H1 (cell line): ENCODE data around the gene MCC. TPM values are rescaled to one million over a fixed set of nuclear protein-coding genes. Genes with fewer than 3 reads are reported as not detected.

ENCODE experiments used
- CTCF ChIA-PET: fragments of 300-600 bp; sonication (Branson Sonifier 250); formaldehyde crosslinking; loops from one replicate; lab custom pipeline; 2021; ENCODE audit not compliant: partially characterized antibody; lab: Charles Lee
- POLR2A ChIA-PET: fragments of 300-600 bp; sonication (Branson Sonifier 250); formaldehyde crosslinking; loops from one replicate; lab custom pipeline; 2021; ENCODE audit warnings: inconsistent platforms; ENCODE audit not compliant: partially characterized antibody; lab: Charles Lee
- DNase-seq, 2 experiments: peaks; one replicate each; pipeline versions ENCODE4 v3.0.0 to v3.0.0-alpha.2; 2010 to 2022; ENCODE audit warnings: low spot score in 2 of 2, low read depth in 1 of 2, mixed read lengths in 1 of 2
- FAIRE-seq: peaks from 2 replicates; lab custom pipeline; 2011; peaks lifted over from hg19 to GRCh38; lab: Jason Lieb, UNC
- H2AFZ ChIP-seq: 2 replicates; pipeline ENCODE4 v1.8.1; 2012; ENCODE audit warnings: low read length, inconsistent platforms
- H2AK5ac ChIP-seq: 2 replicates; pipeline ENCODE4 v1.6.1; 2013; ENCODE audit warnings: low read depth, low read length
- H2BK120ac ChIP-seq: replicated peaks from 2 replicates; pipeline ENCODE3; 2013; ENCODE audit warnings: low read depth, low read length, inconsistent platforms
- H2BK12ac ChIP-seq: 2 replicates; pipeline ENCODE4 v1.6.1; 2013; ENCODE audit warnings: low read depth, low read length
- H2BK15ac ChIP-seq: 2 replicates; pipeline ENCODE4 v1.6.1; 2013; ENCODE audit warnings: low read length
- H2BK20ac ChIP-seq: 2 replicates; pipeline ENCODE4 v1.6.1; 2013; ENCODE audit warnings: low read length
- H2BK5ac ChIP-seq: 2 replicates; pipeline ENCODE4 v1.6.1; 2013; ENCODE audit warnings: low read depth, low read length
- H3K14ac ChIP-seq: 2 replicates; pipeline ENCODE4 v1.6.1; 2013; ENCODE audit warnings: inconsistent platforms; ENCODE audit not compliant: insufficient read length
- H3K18ac ChIP-seq: 2 replicates; pipeline ENCODE4 v1.6.1; 2013; ENCODE audit warnings: low read length; ENCODE audit errors: extremely low read depth
- H3K23ac ChIP-seq: 2 replicates; pipeline ENCODE4 v1.6.1; 2013; ENCODE audit warnings: inconsistent platforms; ENCODE audit not compliant: insufficient read length
- H3K23me2 ChIP-seq: 2 replicates; pipeline ENCODE4 v1.6.1; 2013; ENCODE audit warnings: low read depth, low read length
- H3K27ac ChIP-seq: 2 replicates; pipeline ENCODE4 v1.6.1; 2011; ENCODE audit warnings: low read depth, low read length, inconsistent platforms
- H3K27me3 ChIP-seq, 4 experiments: replicated peaks in 1 of 4; 1 replicate in 1 of 4; 2 replicates in 3 of 4; pipeline versions ENCODE4 v1.6.1 to v1.8.1; 2011 to 2013; ENCODE audit warnings: low read length in 3 of 4, mild to moderate bottlenecking in 3 of 4, inconsistent platforms in 2 of 4, mixed read lengths in 2 of 4, moderate library complexity in 1 of 4; ENCODE audit not compliant: control insufficient read depth in 3 of 4, insufficient read depth in 3 of 4; ENCODE audit errors: extremely low read depth in 1 of 4
- H3K36me3 ChIP-seq, 4 experiments: 2 replicates each; pipeline versions ENCODE4 v1.6.1 to v1.8.1; 2011 to 2013; ENCODE audit warnings: mild to moderate bottlenecking in 4 of 4, low read length in 3 of 4, moderate library complexity in 2 of 4, control low read depth in 1 of 4, inconsistent platforms in 1 of 4; ENCODE audit not compliant: insufficient read depth in 4 of 4, control insufficient read depth in 2 of 4
- H3K4ac ChIP-seq: replicated peaks from 2 replicates; pipeline ENCODE3; 2013; ENCODE audit warnings: low read length, low read depth, mixed read lengths, inconsistent platforms; ENCODE audit not compliant: insufficient read length
- H3K4me1 ChIP-seq, 4 experiments: replicated peaks in 1 of 4; 1 replicate in 1 of 4; 2 replicates in 3 of 4; pipeline versions ENCODE4 v1.6.1 to v1.8.1; 2011 to 2013; ENCODE audit warnings: low read length in 3 of 4, inconsistent platforms in 2 of 4, mixed read lengths in 1 of 4; ENCODE audit not compliant: insufficient read depth in 4 of 4, control insufficient read depth in 3 of 4
- H3K4me2 ChIP-seq, 2 experiments: 2 replicates each; pipeline versions ENCODE4 v1.6.1 to v1.8.1; 2011 to 2013; ENCODE audit warnings: low read depth in 2 of 2, low read length in 2 of 2, control low read depth in 1 of 2, inconsistent platforms in 1 of 2, mild to moderate bottlenecking in 1 of 2; ENCODE audit not compliant: insufficient read depth in 1 of 2
- H3K4me3 ChIP-seq, 4 experiments: fragments of 200-600, 300-600 bp in 1 of 4; sonication (generic), shearing (Covaris generic), sonication (Bioruptor Twin) in 1 of 4; 2 replicates each; pipeline versions ENCODE4 v1.5.1 to v1.8.1; 2011 to 2016; ENCODE audit warnings: low read length in 4 of 4, low read depth in 3 of 4, control low read depth in 2 of 4, inconsistent platforms in 2 of 4, mild to moderate bottlenecking in 2 of 4, mixed read lengths in 1 of 4, moderate library complexity in 1 of 4; ENCODE audit not compliant: insufficient read depth in 2 of 4; ENCODE audit errors: extremely low read depth in 1 of 4
- H3K56ac ChIP-seq: replicated peaks from 2 replicates; pipeline ENCODE3; 2013; ENCODE audit warnings: low read depth, mild to moderate bottlenecking, mixed read lengths, low read length, inconsistent platforms; ENCODE audit not compliant: insufficient read length
- H3K79me1 ChIP-seq: 2 replicates; pipeline ENCODE4 v1.6.1; 2013; ENCODE audit warnings: low read depth, low read length, control low read depth
- H3K79me2 ChIP-seq, 2 experiments: 2 replicates each; pipeline versions ENCODE4 v1.6.1 to v1.8.1; 2012 to 2013; ENCODE audit warnings: low read length in 2 of 2, mild to moderate bottlenecking in 2 of 2, inconsistent platforms in 1 of 2; ENCODE audit not compliant: insufficient read depth in 2 of 2, control insufficient read depth in 1 of 2
- H3K9ac ChIP-seq, 4 experiments: replicated peaks in 1 of 4; 1 replicate in 1 of 4; 2 replicates in 3 of 4; pipeline versions ENCODE4 v1.6.1 to v1.8.1; 2011 to 2013; ENCODE audit warnings: low read depth in 3 of 4, low read length in 3 of 4, control low read depth in 2 of 4, mild to moderate bottlenecking in 2 of 4, moderate library complexity in 2 of 4, inconsistent platforms in 1 of 4; ENCODE audit errors: extremely low read depth in 1 of 4
- H3K9me3 ChIP-seq, 2 experiments: 2 replicates each; pipeline versions ENCODE4 v1.6.1 to v1.8.1; 2012 to 2013; ENCODE audit warnings: mild to moderate bottlenecking in 2 of 2, moderate library complexity in 2 of 2, control low read depth in 1 of 2, inconsistent platforms in 1 of 2, low read depth in 1 of 2, low read length in 1 of 2, mixed read lengths in 1 of 2; ENCODE audit not compliant: insufficient read depth in 2 of 2
- H4K20me1 ChIP-seq, 2 experiments: replicated peaks in 1 of 2; 2 replicates each; pipeline versions ENCODE3 to v1.8.1; 2011 to 2013; ENCODE audit warnings: inconsistent platforms in 2 of 2, low read length in 2 of 2, mild to moderate bottlenecking in 1 of 2; ENCODE audit not compliant: insufficient read depth in 2 of 2, control insufficient read depth in 1 of 2
- H4K5ac ChIP-seq: 2 replicates; pipeline ENCODE4 v1.6.1; 2013; ENCODE audit warnings: low read length, low read depth, mixed read lengths, inconsistent platforms; ENCODE audit not compliant: insufficient read length
- H4K8ac ChIP-seq: 2 replicates; pipeline ENCODE4 v1.8.0; 2013; ENCODE audit warnings: mild to moderate bottlenecking, moderate library complexity, low read length, inconsistent platforms; ENCODE audit not compliant: insufficient read depth; ENCODE audit errors: extremely low read depth
- H4K91ac ChIP-seq: replicated peaks from 2 replicates; pipeline ENCODE3; 2013; ENCODE audit warnings: low read length, mixed read lengths, inconsistent platforms; ENCODE audit not compliant: insufficient read length
- CBX8 ChIP-seq: fragments of 300-800, 300-1000 bp; sonication (generic); IDR thresholded peaks from 2 replicates; pipeline ENCODE4 v1.7.1; 2016; ENCODE audit warnings: low read depth, low read length, borderline replicate concordance
- CREB1 ChIP-seq: IDR thresholded peaks from 2 replicates; pipeline ENCODE4 v1.6.1; 2012; ENCODE audit warnings: inconsistent platforms
- EP300 ChIP-seq, 2 experiments: IDR thresholded peaks; 1 replicate in 1 of 2; 2 replicates in 1 of 2; pipeline ENCODE4 v1.6.1; 2011 to 2012; ENCODE audit warnings: low read depth in 2 of 2, low read length in 2 of 2, mild to moderate bottlenecking in 2 of 2, borderline replicate concordance in 1 of 2, inconsistent platforms in 1 of 2, moderate library complexity in 1 of 2
- GABPA ChIP-seq: IDR thresholded peaks from 2 replicates; pipeline ENCODE4 v1.6.1; 2011; ENCODE audit warnings: mild to moderate bottlenecking, low read length, moderate library complexity, borderline replicate concordance; ENCODE audit not compliant: insufficient read depth
- JUN ChIP-seq: IDR thresholded peaks from 2 replicates; pipeline ENCODE4 v1.6.1; 2011; ENCODE audit warnings: low read depth, mild to moderate bottlenecking, improper control_type of control experiment, low read length
- JUND ChIP-seq: IDR thresholded peaks from 2 replicates; pipeline ENCODE4 v1.6.1; 2011; ENCODE audit warnings: mild to moderate bottlenecking, improper control_type of control experiment, low read length
- KDM1A ChIP-seq: fragments of 200-600, 300-600 bp; sonication (generic); IDR thresholded peaks from 2 replicates; pipeline ENCODE4 v1.7.1; 2016; ENCODE audit warnings: mild to moderate bottlenecking, low read length, borderline replicate concordance
- KDM4A ChIP-seq: IDR thresholded peaks from one replicate; pipeline ENCODE4 v1.7.1; 2012; ENCODE audit warnings: low read depth, mild to moderate bottlenecking, moderate library complexity, low read length, inconsistent platforms; ENCODE audit not compliant: severe bottlenecking
- SIN3A ChIP-seq, 2 experiments: IDR thresholded peaks in 1 of 2; conservative IDR thresholded peaks in 1 of 2; 2 replicates each; pipeline ENCODE4 v1.6.1; 2011 to 2012; ENCODE audit warnings: low read length in 2 of 2, improper control_type of control experiment in 1 of 2, low read depth in 1 of 2, mild to moderate bottlenecking in 1 of 2
- WGBS, 2 experiments: shearing (Covaris generic) in 1 of 2; methylation state at CpG; one replicate each; pipeline versions ENCODE4 v1.1.6 to v1.1.7; 2013 to 2015; ENCODE audit warnings: low lambda C conversion rate in 2 of 2, mixed read lengths in 2 of 2, inconsistent platforms in 1 of 2, low coverage in 1 of 2, missing lambda C conversion rate in 1 of 2; ENCODE audit not compliant: insufficient replicate concordance in 2 of 2, insufficient coverage in 1 of 2, insufficient read length in 1 of 2; ENCODE audit errors: extremely low coverage in 1 of 2, missing lambda C conversion rate in 1 of 2; 5-methylcytosine and 5-hydroxymethylcytosine counted together
- polyA plus RNA-seq, 7 experiments: library from polyadenylated mRNA; depleted of rRNA in 3 of 7; stranded (reverse) in 5 of 7; unstranded in 2 of 7; fragments of >200 nt in 5 of 7; fragments of 200-250 nt in 2 of 7; gene quantifications; 1 replicate in 5 of 7; 2 replicates in 1 of 7; 4 replicates in 1 of 7; pipeline versions ENCODE4 v1.2.1 to v1.2.3, GENCODE V29; 2011 to 2013; ENCODE audit warnings: missing spikeins in 2 of 7, mixed read lengths in 2 of 7
- total RNA-seq: library from RNA; stranded (reverse); fragmentation: NEBNext Ultra II Directional; extraction: Animal tissue kit (Norgen Biotek cat#: 25700); gene quantifications from 2 replicates; pipeline ENCODE4 v1.2.1, GENCODE V29; 2021
- TF ChIP-seq, protein P1 (sequence below): IDR thresholded peaks from 2 replicates; pipeline ENCODE4 v1.6.1; 2011; ENCODE audit warnings: low read depth, mild to moderate bottlenecking, low read length; ENCODE audit not compliant: insufficient read depth
- TF ChIP-seq, protein P2 (sequence below), 3 experiments: IDR thresholded peaks; 1 replicate in 2 of 3; 2 replicates in 1 of 3; pipeline versions ENCODE4 v1.5.1 to v1.6.1; 2011; ENCODE audit warnings: low read length in 3 of 3, mild to moderate bottlenecking in 3 of 3, inconsistent platforms in 2 of 3, low read depth in 1 of 3, moderate library complexity in 1 of 3; ENCODE audit not compliant: insufficient read depth in 1 of 3; ENCODE audit errors: control extremely low read depth in 1 of 3

The MCC gene
- total and polyA plus RNA-seq, 2 of the 8 experiments (the other 6 are each of a cell fraction or from before 2014, with no cell fraction given): 2.6 to 18.3 TPM

- no peaks in the 10 kb centered on the region; the same call in 1 of the 2 replicates for H3K23me2 ChIP-seq
- FAIRE-seq: no peak
- TF ChIP-seq KDM4A (no peak), EP300 (IDR thresholded peaks at IDR 0.05; ENCODE audit: borderline replicate concordance in 1 of 2, low read depth in 2 of 2, low read length in 2 of 2) (no peak), CREB1 (no peak), SIN3A (conservative IDR thresholded peaks at IDR 0.05 in 1 of 2, IDR thresholded peaks at IDR 0.05 in 1 of 2; ENCODE audit: low read depth in 1 of 2, low read length in 2 of 2) (no peak), CBX8 (no peak), JUND (no peak), JUN (no peak), GABPA (no peak), KDM1A (no peak)
- TF ChIP-seq, protein P1, sequence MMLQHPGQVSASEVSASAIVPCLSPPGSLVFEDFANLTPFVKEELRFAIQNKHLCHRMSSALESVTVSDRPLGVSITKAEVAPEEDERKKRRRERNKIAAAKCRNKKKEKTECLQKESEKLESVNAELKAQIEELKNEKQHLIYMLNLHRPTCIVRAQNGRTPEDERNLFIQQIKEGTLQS: no peak
- TF ChIP-seq, protein P2, sequence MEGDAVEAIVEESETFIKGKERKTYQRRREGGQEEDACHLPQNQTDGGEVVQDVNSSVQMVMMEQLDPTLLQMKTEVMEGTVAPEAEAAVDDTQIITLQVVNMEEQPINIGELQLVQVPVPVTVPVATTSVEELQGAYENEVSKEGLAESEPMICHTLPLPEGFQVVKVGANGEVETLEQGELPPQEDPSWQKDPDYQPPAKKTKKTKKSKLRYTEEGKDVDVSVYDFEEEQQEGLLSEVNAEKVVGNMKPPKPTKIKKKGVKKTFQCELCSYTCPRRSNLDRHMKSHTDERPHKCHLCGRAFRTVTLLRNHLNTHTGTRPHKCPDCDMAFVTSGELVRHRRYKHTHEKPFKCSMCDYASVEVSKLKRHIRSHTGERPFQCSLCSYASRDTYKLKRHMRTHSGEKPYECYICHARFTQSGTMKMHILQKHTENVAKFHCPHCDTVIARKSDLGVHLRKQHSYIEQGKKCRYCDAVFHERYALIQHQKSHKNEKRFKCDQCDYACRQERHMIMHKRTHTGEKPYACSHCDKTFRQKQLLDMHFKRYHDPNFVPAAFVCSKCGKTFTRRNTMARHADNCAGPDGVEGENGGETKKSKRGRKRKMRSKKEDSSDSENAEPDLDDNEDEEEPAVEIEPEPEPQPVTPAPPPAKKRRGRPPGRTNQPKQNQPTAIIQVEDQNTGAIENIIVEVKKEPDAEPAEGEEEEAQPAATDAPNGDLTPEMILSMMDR (IDR thresholded peaks at IDR 0.05; ENCODE audit: control extremely low read depth in 1 of 3, insufficient read depth in 1 of 3, low read depth in 1 of 3, low read length in 3 of 3): no peak
Measured at GRCh38 chr5:113109344-113109743, 378.9 kb downstream of the MCC start.

More at GRCh38 chr5:113109344-113109743, 378.9 kb downstream of the MCC start:
- H3K18ac ChIP-seq: no peak overlapping the region
- H3K79me2 ChIP-seq: no peaks in the 10 kb centered on the region; a peak in 1 of 4 replicates
- WGBS, 2 experiments: 95% methylated on average over 5 of the region's 5 CpGs; no CpG with 5 or more reads in 1 of the 2 experiments
- no peak overlapping the region for H2BK5ac ChIP-seq
- H4K5ac ChIP-seq: no peak overlapping the region
- no peak for DNase-seq
- no peak overlapping the region for H3K4me2 ChIP-seq
- H2AK5ac ChIP-seq: no peak overlapping the region
- no peak overlapping the region for H3K4me3 ChIP-seq
- H3K9ac ChIP-seq: no peak overlapping the region
- no peak overlapping the region for H2BK15ac ChIP-seq
- no peak overlapping the region for H2BK20ac ChIP-seq
- no peak overlapping the region for H4K91ac ChIP-seq
- ChIA-PET CTCF (no interaction called here), POLR2A (no interaction called here)
- no peak overlapping the region for H3K14ac ChIP-seq
- H3K27me3 ChIP-seq: no peaks in the 10 kb centered on the region
- H3K27ac ChIP-seq: no peak overlapping the region
- no peaks in the 10 kb centered on the region for H3K9me3 ChIP-seq
- H3K56ac ChIP-seq: no peak overlapping the region
- H3K4ac ChIP-seq: no peak overlapping the region
- H2AFZ ChIP-seq: no peak overlapping the region
- H3K36me3 ChIP-seq: no peaks in the 10 kb centered on the region
- no peaks in the 10 kb centered on the region for H3K79me1 ChIP-seq
- H3K23ac ChIP-seq: no peak overlapping the region
- H4K20me1 ChIP-seq: no peaks in the 10 kb centered on the region
- H3K4me1 ChIP-seq: no peaks in the 10 kb centered on the region
- H2BK120ac ChIP-seq: no peak overlapping the region
- no peak overlapping the region for H2BK12ac ChIP-seq
- H4K8ac ChIP-seq: no peak overlapping the region
